ENCODE results near the gene SERINC5. TPM values are rescaled to one million over a fixed set of nuclear protein-coding genes. Genes with fewer than 3 reads are reported as not detected.

SERINC5 gene
- polyA plus RNA-seq, 1 of the 3 experiments (the other 2 are of a cell fraction): 4.5 TPM

DNA sequence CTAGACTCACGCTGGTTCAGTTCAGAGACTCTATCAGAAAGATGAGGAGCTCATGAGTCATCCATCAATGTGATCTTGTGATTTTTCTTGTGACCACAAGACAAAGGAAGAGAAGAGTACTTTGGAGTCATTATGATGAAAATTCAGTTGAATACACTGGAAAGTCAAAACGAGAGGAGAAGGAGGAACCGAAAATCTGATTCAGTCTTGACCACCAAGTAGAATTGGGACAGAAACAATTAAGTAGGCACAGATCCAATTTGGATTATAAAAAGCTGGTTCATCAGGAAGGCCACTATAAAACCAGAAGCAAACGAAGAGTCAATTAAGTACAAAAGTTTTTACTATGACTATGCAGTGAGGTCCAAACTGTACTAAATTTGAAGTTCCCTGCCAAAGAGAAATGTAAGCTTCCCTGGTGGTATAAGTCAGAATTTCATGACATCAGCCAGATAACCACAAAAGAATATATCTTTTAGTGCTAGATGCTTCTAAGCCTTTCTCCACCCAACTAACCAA, 129.8 kb downstream of the SERINC5 start:
- peak overlapping the region in 1 of 2 experiments; percentile 73; a peak in 2 of 4 replicates for H3K27ac ChIP-seq (ENCODE audit: low read depth in 2 of 2, low read length in 1 of 2)

DNA sequence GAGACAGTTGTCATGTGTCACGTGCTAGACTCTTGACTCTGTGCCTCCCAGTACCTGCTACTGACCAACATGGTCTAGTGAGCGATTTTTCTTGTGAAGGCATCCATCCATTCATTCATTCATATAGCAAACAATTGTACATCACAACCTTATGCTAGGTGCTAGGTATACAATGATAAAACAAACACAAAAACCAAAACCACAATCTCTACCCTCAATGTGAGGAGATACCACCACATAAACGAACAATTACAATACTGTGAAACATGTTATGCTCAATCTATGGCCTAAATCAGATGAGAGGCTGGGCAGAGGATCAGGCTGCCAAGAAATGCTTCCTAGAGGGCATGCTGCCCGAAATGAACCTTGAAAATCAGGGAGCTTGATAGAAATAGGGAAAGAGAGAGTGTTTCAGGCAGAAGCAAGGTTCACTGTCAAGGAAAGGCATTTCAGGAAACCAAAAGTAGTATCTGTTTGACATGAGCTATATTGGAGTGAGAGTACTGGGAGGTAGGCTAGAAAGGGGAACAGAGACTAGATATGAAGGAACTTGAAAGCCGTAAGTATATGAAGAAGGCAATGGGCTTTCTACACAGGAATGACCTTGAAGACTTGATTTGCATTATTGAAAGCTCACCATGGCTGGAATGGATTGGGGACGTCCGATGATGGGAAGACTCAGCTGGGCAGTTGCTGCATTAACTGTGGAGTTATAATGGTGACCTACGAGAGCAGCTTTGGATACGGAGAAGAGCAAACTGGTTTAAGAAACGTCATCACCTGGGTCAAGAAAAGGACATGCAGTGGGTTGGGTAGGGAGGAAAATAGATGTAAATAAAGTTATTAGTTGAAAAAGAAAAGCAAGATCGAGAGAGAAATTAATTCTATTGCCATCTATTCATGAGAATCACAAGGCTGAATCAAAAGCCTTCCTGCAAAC, 130.6 kb downstream of the SERINC5 start:
- POLR2A ChIA-PET: no interaction called here
- Histone ChIP-seq H2AFZ (ENCODE audit: low read depth) (no peak overlapping the region; the same call in 1 of the 2 replicates), H3K4me2 (peak overlapping the region; percentile 47), H3K9me3 (no peaks in the 10 kb centered on the region; the same call in 1 of the 2 replicates), H3K79me2 (ENCODE audit: insufficient read depth) (no peaks in the 10 kb centered on the region), H3K9me2 (no peaks in the 10 kb centered on the region), H3K27me3 (ENCODE audit: insufficient read depth) (no peaks in the 10 kb centered on the region), H3K4me3 (ENCODE audit: low read depth in 2 of 2, low read length in 1 of 2) (no peak overlapping the region), H3K36me3 (replicated peaks in 1 of 2; ENCODE audit: control insufficient read depth in 1 of 2, insufficient read depth in 2 of 2, low read length in 1 of 2) (no peaks in the 10 kb centered on the region), H3K4me1 (ENCODE audit: control insufficient read depth in 1 of 2, insufficient read depth in 2 of 2, low read depth in 1 of 2, low read length in 1 of 2) (peaks cover 0 to 4% of the 10 kb centered on the region in 2 experiments), H3F3A (replicated peaks; ENCODE audit: insufficient read depth) (peaks cover 4% of the 10 kb centered on the region), H3K27ac (ENCODE audit: low read depth in 2 of 2, low read length in 1 of 2) (peak overlapping the region in 1 of 2 experiments; percentile 73; a peak in 1 of 4 replicates), H3K9ac (no peak overlapping the region), H4K20me1 (ENCODE audit: insufficient read depth) (no peaks in the 10 kb centered on the region)
- 53% methylated on average over 11 of the region's 11 CpGs for WGBS (ENCODE audit: low lambda C conversion rate)
- no peak for DNase-seq
- CTCF ChIA-PET: interaction anchor here (2.6 kb wide), 1 partner anchor 8 kb away, joined by 10 read pairs; no protein-coding TSS in a partner anchor
- TF ChIP-seq GABPA (IDR thresholded peaks at IDR 0.05; ENCODE audit: low read depth): no peak
- no peak for TF ChIP-seq POLR2AphosphoS5 (IDR thresholded peaks at IDR 0.05; ENCODE audit: low read depth, low read length)
- TF ChIP-seq, protein P1, sequence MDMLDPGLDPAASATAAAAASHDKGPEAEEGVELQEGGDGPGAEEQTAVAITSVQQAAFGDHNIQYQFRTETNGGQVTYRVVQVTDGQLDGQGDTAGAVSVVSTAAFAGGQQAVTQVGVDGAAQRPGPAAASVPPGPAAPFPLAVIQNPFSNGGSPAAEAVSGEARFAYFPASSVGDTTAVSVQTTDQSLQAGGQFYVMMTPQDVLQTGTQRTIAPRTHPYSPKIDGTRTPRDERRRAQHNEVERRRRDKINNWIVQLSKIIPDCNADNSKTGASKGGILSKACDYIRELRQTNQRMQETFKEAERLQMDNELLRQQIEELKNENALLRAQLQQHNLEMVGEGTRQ (IDR thresholded peaks at IDR 0.05; ENCODE audit: borderline replicate concordance, low read depth, low read length): no peak
- no peak for TF ChIP-seq SIN3A (IDR thresholded peaks at IDR 0.05; ENCODE audit: borderline replicate concordance, low read depth, low read length)
- TF ChIP-seq TAF1 (IDR thresholded peaks at IDR 0.05; ENCODE audit: borderline replicate concordance, low read depth, low read length): no peak
- TF ChIP-seq, protein P2, sequence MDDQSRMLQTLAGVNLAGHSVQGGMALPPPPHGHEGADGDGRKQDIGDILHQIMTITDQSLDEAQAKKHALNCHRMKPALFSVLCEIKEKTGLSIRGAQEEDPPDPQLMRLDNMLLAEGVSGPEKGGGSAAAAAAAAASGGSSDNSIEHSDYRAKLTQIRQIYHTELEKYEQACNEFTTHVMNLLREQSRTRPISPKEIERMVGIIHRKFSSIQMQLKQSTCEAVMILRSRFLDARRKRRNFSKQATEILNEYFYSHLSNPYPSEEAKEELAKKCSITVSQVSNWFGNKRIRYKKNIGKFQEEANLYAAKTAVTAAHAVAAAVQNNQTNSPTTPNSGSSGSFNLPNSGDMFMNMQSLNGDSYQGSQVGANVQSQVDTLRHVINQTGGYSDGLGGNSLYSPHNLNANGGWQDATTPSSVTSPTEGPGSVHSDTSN (IDR thresholded peaks at IDR 0.05): no peak
- TF ChIP-seq JUND (IDR thresholded peaks at IDR 0.05): no peak
- no peak for TF ChIP-seq MXI1 (IDR thresholded peaks at IDR 0.05; ENCODE audit: low read depth, low read length)
- TF ChIP-seq FOSL2 (IDR thresholded peaks at IDR 0.05; ENCODE audit: borderline replicate concordance, low read depth): no peak
- no peak for TF ChIP-seq FOXJ3 (CRISPR knock-in tag; IDR thresholded peaks at IDR 0.05)
- TF ChIP-seq RCOR1 (IDR thresholded peaks at IDR 0.05; ENCODE audit: low read length): no peak
- TF ChIP-seq, protein P3, sequence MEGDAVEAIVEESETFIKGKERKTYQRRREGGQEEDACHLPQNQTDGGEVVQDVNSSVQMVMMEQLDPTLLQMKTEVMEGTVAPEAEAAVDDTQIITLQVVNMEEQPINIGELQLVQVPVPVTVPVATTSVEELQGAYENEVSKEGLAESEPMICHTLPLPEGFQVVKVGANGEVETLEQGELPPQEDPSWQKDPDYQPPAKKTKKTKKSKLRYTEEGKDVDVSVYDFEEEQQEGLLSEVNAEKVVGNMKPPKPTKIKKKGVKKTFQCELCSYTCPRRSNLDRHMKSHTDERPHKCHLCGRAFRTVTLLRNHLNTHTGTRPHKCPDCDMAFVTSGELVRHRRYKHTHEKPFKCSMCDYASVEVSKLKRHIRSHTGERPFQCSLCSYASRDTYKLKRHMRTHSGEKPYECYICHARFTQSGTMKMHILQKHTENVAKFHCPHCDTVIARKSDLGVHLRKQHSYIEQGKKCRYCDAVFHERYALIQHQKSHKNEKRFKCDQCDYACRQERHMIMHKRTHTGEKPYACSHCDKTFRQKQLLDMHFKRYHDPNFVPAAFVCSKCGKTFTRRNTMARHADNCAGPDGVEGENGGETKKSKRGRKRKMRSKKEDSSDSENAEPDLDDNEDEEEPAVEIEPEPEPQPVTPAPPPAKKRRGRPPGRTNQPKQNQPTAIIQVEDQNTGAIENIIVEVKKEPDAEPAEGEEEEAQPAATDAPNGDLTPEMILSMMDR (IDR thresholded peaks at IDR 0.05): no peak

More for the DNA sequence above, 129.8 kb downstream of the SERINC5 start:
- Histone ChIP-seq H3K4me2 (peak overlapping the region; percentile 47), H3K9me2 (no peaks in the 10 kb centered on the region), H2AFZ (ENCODE audit: low read depth) (no peak overlapping the region; the same call in 1 of the 2 replicates), H3K4me3 (ENCODE audit: low read depth in 2 of 2, low read length in 1 of 2) (no peak overlapping the region), H3K4me1 (ENCODE audit: control insufficient read depth in 1 of 2, insufficient read depth in 2 of 2, low read depth in 1 of 2, low read length in 1 of 2) (peaks cover 0 to 4% of the 10 kb centered on the region in 2 experiments), H3F3A (replicated peaks; ENCODE audit: insufficient read depth) (peaks cover 4% of the 10 kb centered on the region), H3K79me2 (ENCODE audit: insufficient read depth) (no peaks in the 10 kb centered on the region), H4K20me1 (ENCODE audit: insufficient read depth) (no peaks in the 10 kb centered on the region), H3K36me3 (replicated peaks in 1 of 2; ENCODE audit: control insufficient read depth in 1 of 2, insufficient read depth in 2 of 2, low read length in 1 of 2) (no peaks in the 10 kb centered on the region), H3K9me3 (no peaks in the 10 kb centered on the region; the same call in 1 of the 2 replicates), H3K9ac (no peak overlapping the region), H3K27me3 (ENCODE audit: insufficient read depth) (no peaks in the 10 kb centered on the region)
- CTCF ChIA-PET: interaction anchor here (0.9 to 2.6 kb wide), 2 partner anchors 9 to 34 kb away, joined by 3 to 10 read pairs; no protein-coding TSS in a partner anchor
- POLR2A ChIA-PET: no interaction called here
- DNase-seq: no peak
- TF ChIP-seq FOSL2 (IDR thresholded peaks at IDR 0.05; ENCODE audit: borderline replicate concordance, low read depth): peak; percentile 33; the same call in 1 of the 2 replicates
- no peak for TF ChIP-seq TEAD4 (IDR thresholded peaks at IDR 0.05; ENCODE audit: borderline replicate concordance, insufficient read depth)
- TF ChIP-seq JUND (IDR thresholded peaks at IDR 0.05): peak; percentile 43
- no peak for TF ChIP-seq RAD21 (IDR thresholded peaks at IDR 0.05; ENCODE audit: low read length)
- no peak for TF ChIP-seq GATA2 (CRISPR knock-in tag; IDR thresholded peaks at IDR 0.05)
- TF ChIP-seq, protein P2 (IDR thresholded peaks at IDR 0.05): peak; percentile 29; the same call in 1 of the 2 replicates
- TF ChIP-seq, protein P4, sequence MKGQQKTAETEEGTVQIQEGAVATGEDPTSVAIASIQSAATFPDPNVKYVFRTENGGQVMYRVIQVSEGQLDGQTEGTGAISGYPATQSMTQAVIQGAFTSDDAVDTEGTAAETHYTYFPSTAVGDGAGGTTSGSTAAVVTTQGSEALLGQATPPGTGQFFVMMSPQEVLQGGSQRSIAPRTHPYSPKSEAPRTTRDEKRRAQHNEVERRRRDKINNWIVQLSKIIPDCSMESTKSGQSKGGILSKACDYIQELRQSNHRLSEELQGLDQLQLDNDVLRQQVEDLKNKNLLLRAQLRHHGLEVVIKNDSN (IDR thresholded peaks at IDR 0.05; ENCODE audit: borderline replicate concordance, low read depth): no peak
- no peak for TF ChIP-seq YY1 (IDR thresholded peaks at IDR 0.05; ENCODE audit: low read depth)
- TF ChIP-seq TCF12 (IDR thresholded peaks at IDR 0.05): no peak
- no peak for TF ChIP-seq MEF2A (IDR thresholded peaks at IDR 0.05; ENCODE audit: borderline replicate concordance, low read depth)
- no peak for TF ChIP-seq FOXM1 (IDR thresholded peaks at IDR 0.05; ENCODE audit: low read depth)
- no peak for TF ChIP-seq RFX5 (IDR thresholded peaks at IDR 0.05; ENCODE audit: low read length)
- TF ChIP-seq MXI1 (IDR thresholded peaks at IDR 0.05; ENCODE audit: low read depth, low read length): no peak
- WGBS (ENCODE audit: low lambda C conversion rate): 36% methylated on average over 4 of the region's 4 CpGs
